Measurements from ENCODE around the gene FZD1.
A peak's percentile ranks its signal among the peaks of the same experiment; 100 is the strongest.

Gene FZD1

DNA sequence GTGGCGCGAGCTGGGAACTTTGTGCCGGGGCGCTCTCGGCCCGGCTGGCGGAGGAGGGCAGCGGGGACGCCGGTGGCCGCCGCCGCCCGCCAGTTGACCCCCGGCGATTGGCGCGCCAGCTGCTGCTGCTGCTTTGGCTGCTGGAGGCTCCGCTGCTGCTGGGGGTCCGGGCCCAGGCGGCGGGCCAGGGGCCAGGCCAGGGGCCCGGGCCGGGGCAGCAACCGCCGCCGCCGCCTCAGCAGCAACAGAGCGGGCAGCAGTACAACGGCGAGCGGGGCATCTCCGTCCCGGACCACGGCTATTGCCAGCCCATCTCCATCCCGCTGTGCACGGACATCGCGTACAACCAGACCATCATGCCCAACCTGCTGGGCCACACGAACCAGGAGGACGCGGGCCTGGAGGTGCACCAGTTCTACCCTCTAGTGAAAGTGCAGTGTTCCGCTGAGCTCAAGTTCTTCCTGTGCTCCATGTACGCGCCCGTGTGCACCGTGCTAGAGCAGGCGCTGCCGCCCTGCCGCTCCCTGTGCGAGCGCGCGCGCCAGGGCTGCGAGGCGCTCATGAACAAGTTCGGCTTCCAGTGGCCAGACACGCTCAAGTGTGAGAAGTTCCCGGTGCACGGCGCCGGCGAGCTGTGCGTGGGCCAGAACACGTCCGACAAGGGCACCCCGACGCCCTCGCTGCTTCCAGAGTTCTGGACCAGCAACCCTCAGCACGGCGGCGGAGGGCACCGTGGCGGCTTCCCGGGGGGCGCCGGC is 870 bp downstream of the FZD1 start:
- DNase-seq, result peak in 33 of 56 donors; percentile 5 to 56 (median 34)

DNA sequence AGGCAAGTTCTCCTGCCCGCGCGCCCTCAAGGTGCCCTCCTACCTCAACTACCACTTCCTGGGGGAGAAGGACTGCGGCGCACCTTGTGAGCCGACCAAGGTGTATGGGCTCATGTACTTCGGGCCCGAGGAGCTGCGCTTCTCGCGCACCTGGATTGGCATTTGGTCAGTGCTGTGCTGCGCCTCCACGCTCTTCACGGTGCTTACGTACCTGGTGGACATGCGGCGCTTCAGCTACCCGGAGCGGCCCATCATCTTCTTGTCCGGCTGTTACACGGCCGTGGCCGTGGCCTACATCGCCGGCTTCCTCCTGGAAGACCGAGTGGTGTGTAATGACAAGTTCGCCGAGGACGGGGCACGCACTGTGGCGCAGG is 1.4 kb downstream of the FZD1 start:
- DNase-seq, result no peak

DNA sequence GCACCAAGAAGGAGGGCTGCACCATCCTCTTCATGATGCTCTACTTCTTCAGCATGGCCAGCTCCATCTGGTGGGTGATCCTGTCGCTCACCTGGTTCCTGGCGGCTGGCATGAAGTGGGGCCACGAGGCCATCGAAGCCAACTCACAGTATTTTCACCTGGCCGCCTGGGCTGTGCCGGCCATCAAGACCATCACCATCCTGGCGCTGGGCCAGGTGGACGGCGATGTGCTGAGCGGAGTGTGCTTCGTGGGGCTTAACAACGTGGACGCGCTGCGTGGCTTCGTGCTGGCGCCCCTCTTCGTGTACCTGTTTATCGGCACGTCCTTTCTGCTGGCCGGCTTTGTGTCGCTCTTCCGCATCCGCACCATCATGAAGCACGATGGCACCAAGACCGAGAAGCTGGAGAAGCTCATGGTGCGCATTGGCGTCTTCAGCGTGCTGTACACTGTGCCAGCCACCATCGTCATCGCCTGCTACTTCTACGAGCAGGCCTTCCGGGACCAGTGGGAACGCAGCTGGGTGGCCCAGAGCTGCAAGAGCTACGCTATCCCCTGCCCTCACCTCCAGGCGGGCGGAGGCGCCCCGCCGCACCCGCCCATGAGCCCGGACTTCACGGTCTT is 1.9 kb downstream of the FZD1 start:
- DNase-seq, result peak in 1 of 56 donors; percentile 5

DNA sequence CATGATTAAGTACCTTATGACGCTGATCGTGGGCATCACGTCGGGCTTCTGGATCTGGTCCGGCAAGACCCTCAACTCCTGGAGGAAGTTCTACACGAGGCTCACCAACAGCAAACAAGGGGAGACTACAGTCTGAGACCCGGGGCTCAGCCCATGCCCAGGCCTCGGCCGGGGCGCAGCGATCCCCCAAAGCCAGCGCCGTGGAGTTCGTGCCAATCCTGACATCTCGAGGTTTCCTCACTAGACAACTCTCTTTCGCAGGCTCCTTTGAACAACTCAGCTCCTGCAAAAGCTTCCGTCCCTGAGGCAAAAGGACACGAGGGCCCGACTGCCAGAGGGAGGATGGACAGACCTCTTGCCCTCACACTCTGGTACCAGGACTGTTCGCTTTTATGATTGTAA is 2.5 kb downstream of the FZD1 start:
- no peak for DNase-seq

DNA sequence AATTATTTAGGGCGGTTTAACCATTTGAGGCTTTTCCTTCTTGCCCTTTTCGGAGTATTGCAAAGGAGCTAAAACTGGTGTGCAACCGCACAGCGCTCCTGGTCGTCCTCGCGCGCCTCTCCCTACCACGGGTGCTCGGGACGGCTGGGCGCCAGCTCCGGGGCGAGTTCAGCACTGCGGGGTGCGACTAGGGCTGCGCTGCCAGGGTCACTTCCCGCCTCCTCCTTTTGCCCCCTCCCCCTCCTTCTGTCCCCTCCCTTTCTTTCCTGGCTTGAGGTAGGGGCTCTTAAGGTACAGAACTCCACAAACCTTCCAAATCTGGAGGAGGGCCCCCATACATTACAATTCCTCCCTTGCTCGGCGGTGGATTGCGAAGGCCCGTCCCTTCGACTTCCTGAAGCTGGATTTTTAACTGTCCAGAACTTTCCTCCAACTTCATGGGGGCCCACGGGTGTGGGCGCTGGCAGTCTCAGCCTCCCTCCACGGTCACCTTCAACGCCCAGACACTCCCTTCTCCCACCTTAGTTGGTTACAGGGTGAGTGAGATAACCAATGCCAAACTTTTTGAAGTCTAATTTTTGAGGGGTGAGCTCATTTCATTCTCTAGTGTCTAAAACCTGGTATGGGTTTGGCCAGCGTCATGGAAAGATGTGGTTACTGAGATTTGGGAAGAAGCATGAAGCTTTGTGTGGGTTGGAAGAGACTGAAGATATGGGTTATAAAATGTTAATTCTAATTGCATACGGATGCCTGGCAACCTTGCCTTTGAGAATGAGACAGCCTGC is 3.1 kb downstream of the FZD1 start:
- DNase-seq, result peak in 1 of 56 donors; percentile 3

DNA sequence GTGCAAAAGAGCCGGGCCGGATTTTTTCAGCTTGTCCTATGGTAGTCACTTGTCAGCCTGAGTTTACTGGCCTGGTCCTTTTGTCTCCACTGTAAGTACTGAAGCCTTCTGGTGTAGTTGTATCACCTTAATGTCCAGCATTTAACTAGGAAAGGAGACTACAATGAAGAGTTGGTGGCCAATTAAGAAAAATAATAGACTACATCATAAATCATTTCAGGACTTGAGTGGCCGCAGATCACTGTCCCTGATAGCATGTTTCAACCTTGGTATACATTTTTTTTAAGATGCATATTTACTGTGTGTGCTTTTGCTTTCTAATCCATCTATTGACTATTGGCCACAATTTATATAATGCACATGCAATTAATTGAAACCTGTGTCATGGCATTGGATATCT is 6.1 kb downstream of the FZD1 start:
- no peak for DNase-seq

DNA sequence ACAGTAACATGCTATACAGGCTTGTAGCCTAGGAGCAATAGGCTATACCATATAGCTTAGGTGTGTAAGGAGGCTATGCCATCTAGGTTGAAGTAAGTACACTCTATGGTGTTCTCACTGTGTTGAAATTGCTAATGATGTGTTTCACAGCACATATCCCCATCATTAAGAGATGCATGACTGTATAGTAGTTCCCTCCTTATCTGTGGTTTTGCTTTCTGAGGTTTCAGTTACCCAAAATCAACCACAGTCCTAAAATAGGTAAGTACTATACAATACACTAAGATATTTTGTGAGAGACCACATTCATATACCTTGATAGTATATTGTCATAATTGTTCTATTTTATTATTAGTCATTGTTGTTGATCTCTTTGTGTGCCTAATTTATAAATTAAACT is 12.7 kb downstream of the FZD1 start:
- no peak for DNase-seq

DNA sequence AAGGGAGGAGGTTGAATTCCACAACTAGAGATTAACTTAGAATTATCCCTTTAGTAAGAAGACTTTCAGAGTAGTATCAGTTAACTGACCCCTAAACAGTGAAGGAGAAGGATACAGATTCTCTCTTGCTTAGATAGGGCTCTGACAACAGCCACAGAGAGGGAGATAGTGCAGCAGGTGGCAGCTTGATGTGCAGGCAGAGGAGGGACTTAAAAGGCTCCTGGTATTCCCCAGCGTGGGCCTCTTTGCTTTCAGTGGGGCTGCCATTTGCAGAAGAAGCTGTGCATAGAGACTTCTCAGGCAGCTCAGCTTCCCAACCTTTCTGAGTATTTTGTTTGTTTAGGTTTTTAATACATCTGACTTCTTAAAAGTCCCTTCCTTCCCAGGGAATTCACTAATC is 16.0 kb downstream of the FZD1 start:
- DNase-seq, result no peak

DNA sequence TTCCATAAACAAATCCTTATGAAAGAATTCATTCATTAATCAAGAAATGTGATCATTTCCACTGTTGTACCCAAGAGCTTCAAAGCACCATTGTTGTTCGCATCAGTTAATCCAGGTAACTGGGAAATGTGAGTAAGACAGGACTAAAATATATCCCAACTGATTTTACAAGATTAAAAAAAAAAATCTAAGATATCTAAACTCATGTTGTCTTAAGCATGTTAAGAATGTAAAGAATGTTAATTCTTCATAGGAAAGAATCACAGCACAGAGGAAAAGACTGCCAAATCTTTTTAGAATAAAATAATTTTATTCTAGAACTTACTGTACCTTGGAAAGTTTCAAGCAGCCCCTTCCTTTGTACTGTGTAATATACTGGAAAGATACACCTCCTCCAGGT is 16.4 kb downstream of the FZD1 start:
- DNase-seq, result no peak

DNA sequence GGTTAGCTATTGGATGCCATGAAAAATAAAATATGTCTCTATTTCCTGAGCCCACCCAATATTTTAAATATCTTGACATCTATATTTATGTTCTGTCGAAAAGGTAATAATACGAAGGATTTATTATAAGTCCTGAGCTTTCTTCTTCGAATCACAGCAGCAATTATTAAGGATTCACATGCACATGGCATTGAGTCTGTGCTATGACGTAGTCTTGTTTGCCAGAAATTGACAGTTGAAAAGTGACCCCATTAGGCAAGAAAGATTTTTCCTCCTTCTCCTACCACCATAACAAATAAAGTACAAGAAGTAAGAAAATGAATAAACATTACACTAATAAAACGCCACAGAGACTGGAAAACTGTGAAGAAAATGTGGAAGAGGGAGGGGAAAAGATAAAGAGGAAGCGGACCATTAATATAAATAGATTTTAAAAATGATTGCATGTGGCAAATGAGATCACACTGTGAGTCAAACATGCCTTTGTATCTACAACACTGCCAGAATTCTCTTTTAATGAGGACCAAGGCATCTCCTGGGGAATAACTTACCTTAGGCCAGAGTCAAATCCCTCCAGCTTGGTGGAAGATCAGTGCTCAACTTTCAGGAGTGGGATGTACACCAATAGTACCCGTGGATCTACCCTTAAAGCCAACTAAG is 21.6 kb downstream of the FZD1 start:
- no peak for DNase-seq

DNA sequence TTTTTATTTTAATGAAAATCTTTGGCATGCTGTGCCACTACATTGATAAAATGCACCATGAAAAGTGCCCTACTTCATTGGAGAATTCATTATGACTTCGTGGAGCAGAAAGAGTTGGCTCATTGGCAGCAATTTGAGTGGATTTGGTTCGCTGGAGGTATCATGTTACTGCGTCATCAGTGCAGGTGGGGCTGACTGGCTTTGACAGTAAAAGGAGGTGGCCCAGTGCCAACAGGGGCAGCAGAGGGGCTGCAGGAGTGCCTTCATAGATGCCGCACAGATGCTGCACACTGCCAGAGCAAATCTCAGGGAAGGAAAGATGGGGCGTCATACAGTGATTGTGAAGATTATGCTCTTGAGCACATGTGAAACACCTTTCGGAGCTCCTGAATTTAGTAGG is 22.2 kb downstream of the FZD1 start:
- no peak for DNase-seq

DNA sequence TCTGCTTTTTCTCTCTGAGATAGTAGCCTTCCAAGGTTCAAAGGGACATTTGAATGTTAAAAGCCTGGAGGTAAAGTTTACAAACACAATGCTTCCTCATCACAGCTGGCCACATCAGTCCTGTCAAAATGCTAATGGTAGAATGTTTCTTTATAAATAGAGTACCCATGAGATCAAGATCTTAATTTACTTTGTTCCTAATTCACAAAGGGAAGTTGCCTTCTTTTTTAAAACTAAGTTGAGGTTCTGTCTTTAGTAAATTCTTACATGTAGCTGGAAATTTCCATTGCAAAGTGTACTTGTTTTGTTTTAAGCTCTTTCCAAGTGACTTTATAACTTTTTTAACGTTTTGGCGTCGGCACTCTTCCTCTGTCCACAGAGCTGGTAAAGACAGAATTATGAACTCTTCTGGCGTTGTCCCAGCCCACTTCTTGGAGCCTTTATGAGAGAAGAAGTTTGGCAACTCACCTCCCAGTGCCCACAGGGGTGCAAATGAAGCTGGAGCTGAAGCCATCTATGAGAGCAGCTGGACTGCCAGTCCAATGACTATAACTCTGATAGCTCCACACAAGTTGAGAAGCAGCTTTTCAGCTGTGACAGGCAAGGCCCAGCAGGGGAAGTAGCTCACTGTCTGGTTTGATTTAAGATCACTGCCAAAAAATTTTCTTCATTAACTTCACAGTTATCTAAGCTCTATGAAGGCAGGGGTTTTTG is 23.3 kb downstream of the FZD1 start:
- DNase-seq, result no peak

DNA sequence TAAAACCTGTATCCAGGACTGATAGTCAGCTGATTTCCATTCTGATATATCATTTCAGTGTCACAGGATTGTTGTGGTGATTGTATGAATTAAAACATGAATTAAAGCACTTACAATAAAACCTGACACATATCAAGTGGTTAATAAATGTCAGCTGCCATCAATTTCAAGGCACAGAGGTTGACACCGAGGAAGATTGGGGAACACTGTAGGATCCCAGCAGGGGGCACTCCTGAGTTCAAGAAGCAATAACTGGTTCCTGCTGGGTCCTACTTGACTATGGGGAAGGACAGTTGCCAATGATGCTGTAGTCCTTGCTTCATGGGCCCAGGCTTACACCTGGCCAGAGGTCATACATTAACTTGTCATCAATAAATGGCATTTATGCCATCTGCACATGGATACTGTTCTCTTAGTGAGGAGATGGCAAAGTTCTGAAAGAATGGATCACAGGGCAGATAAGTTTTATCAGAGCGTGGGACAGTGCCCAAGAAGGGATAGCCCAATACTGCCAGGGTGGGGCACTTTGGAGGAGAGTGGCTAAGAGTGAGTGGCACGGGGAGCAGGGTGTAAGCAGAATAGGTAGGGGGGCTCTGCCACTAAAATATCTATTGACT is 24.1 kb downstream of the FZD1 start:
- peak in 17 of 56 donors; percentile 4 to 59 (median 13) for DNase-seq

DNA sequence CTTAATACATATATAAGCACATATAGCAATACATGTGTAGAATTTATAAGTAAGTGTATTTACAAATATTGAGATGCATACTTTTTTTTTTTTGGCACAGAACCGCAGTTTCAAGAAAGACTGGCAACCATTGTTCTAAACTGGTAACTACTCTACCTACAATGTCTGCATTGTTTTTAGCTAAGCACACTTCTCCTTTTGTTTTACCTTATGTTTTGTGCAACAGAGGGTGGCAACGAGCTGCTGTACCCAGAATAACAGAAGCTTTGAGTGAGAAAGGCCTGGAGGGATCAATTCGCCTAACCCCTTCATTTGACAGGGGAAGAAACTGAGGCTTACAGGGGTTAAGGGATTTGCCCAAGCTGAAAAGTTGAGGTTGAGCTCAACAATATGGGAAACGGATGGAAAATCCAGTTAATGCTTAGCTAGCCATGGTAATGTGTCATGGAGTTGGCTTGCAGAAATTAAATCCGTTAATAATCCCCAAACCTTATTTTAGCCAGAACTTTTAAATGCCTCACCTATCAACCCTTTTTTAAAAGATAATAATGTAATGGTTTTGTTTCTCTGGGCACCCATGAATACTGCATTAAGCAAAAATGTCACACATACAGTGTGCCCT is 25.5 kb downstream of the FZD1 start:
- DNase-seq, result no peak

DNA sequence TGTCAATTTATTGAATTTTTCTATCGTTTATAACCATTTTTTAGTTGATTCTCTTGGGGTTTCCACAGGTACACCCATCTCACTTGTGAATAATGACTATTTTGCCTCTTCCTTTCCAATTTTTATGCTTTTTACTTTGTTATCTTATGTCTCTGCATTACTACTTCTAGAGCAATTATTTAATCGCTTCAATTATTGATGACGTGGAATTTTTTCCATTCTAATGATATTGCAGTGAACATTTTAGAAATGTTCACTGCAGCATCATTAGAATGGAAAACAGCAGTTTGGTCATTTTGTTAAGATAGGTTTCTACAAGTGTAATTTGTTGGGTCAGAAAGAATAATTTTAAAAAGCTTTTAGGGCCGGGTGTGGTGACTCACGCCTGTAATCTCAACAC is 27.1 kb downstream of the FZD1 start:
- no peak for DNase-seq

DNA sequence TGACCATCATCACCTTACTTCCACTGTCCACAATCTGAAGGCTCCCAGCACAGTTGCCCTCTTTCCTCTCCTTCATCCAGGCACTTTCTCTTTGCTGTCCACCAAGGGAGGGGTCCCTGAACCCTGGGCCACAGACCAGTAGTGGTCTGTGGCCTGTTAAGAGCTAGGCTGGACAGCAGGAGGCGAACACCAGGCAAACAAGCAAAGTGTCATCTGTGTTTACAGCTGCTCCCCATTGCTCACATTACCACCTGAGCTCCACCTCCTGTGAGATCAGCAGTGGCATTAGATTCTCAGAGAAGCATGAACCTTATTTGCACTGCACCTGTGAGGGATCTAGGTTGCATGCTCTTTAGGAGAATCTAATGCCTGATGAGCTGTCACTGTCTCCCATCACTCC is 27.7 kb downstream of the FZD1 start:
- DNase-seq, result no peak

DNA sequence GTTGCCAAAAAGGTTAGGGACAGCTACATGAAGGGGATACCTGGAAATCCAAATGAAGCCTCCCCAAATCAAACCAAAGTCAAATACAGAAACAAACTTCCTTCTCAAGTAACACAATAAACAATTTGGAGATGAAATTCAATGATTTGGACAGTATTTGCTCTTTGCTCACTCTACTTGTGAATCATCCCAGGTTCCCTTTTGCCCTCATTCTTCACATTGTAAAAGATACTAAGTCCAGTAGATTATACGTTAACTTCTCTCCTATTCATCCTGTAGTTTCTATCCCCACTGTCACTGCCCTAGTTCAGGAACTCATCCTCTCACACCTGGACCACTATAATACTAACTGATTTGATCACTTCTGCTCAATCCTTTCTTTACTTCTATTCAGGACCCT is 28.3 kb downstream of the FZD1 start:
- DNase-seq, result no peak

DNA sequence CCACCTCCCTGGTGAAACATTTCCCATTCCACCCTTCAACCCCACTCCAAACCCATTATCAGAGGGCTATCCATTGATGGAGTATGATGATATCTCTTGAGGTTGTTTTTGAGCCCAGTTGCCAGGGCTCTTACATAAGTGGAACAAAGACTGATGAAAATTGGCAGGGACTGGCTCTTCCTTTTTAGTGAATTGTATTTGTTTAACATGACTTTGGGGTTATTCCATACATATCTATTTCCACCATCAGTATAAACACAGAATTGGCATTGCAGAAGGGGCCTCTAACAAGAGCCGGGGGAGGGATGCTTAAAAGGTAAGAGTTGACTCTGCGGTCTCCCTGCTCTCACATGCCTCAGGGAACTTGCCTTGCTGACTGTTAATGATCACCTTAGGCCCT is 28.9 kb downstream of the FZD1 start:
- no peak for DNase-seq

DNA sequence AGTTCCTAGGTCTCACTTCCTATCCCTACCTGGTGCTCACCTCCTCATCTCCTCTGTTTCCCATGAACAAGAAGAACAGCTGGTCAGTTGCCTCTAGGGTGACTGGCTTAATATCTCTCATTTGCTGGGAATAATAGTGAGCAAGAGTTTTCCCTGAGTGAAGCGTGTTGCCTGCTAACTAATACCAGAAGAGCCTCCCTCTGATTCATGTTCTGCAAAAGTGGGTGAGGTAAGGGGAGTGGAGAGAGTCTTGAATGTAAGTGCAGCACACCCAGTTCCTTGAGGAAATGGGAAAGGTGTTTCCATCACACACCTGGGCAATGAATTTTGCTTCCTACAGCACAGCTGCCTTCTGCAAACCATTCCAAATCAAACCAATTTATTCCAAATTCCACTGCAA is 29.6 kb downstream of the FZD1 start:
- no peak for DNase-seq

DNA sequence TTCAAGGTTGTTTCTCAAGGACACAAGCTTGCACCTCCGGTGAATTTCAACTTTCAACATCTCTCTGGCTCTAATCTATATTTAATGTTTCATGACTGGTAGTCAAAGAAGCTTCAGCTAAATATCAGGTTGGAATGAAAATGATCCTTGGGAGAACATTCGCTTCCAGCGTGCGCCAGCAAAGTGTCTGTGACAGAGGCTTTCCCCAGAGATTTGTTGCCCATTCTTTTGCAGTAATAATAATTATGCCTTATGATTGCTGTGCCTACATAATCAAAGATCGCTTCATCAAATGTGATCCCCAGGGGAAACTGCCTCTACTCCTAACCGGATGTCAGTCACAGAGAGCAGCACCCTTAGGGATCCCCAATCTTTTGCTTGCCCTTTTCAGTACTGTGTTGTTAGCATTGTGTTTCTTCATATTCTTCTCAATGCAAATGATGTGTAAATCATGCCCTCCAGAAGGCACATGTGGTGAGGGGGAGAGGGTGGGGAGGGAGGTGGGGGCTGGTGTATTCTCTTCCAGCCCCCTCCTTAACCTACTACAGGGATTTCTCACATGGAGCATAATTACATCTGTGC is 30.5 kb downstream of the FZD1 start:
- DNase-seq, result no peak

All from nucleus accumbens (tissue), 56 donors.